K562 (cell line): Measurements from ENCODE around the gene NBPF3. TPM values are rescaled to one million over a fixed set of nuclear protein-coding genes. Genes with fewer than 3 reads are reported as not detected.

Source experiments
- ATF1 ChIP-seq, 2 experiments: fragments of 450-650 bp in 1 of 2; IDR thresholded peaks; 2 replicates each; pipeline ENCODE4 v1.6.1; 2016; ENCODE audit warnings: missing compliant biosample characterization in 1 of 2, missing genetic modification characterization in 1 of 2
- BHLHE40 ChIP-seq: IDR thresholded peaks from 2 replicates; pipeline ENCODE4 v1.6.1; 2011; ENCODE audit warnings: low read length, improper control_type of control experiment
- CBFB ChIP-seq: sonication (generic); formaldehyde crosslinking; IDR thresholded peaks from 2 replicates; pipeline ENCODE4 v1.4.0; 2020; ENCODE audit warnings: mild to moderate bottlenecking, missing genetic modification reagents
- CREM ChIP-seq: IDR thresholded peaks from 2 replicates; pipeline ENCODE4 v1.6.1; 2014; ENCODE audit warnings: antibody characterized with exemption, low read depth
- CTCF ChIP-seq, 3 experiments: IDR thresholded peaks in 2 of 3; conservative IDR thresholded peaks in 1 of 3; 2 replicates each; pipeline ENCODE4 v1.5.1; 2011 to 2012; ENCODE audit warnings: low read length in 3 of 3, mild to moderate bottlenecking in 3 of 3, control low read depth in 2 of 3, improper control_type of control experiment in 1 of 3, inconsistent platforms in 1 of 3, low read depth in 1 of 3, mixed read lengths in 1 of 3, moderate library complexity in 1 of 3; ENCODE audit not compliant: insufficient read depth in 2 of 3
- CXXC5 ChIP-seq: fragments of 250-450 bp; sonication (Bioruptor Pico); IDR thresholded peaks from 2 replicates; pipeline ENCODE4 v1.8.0; 2022; ENCODE audit warnings: inconsistent platforms, mild to moderate bottlenecking, moderate library complexity
- DPF2 ChIP-seq: fragments of 450-650 bp; IDR thresholded peaks from 2 replicates; pipeline ENCODE4 v1.6.1; 2016
- MAX ChIP-seq: sonication (generic); formaldehyde crosslinking; IDR thresholded peaks from 2 replicates; pipeline ENCODE4 v1.9.0; 2022; ENCODE audit warnings: mild to moderate bottlenecking, missing genetic modification reagents
- PCBP1 ChIP-seq: fragments of 200-400 bp; formaldehyde crosslinking; IDR thresholded peaks from 2 replicates; pipeline ENCODE4 v1.6.1; 2018; ENCODE audit warnings: mild to moderate bottlenecking, low read depth, low read length; ENCODE audit not compliant: poor library complexity, severe bottlenecking
- RAD21 ChIP-seq, 2 experiments: fragments of 250-450 bp in 1 of 2; fragments of 450-650 bp in 1 of 2; sonication (Bioruptor Pico) in 1 of 2; formaldehyde crosslinking in 1 of 2; IDR thresholded peaks in 1 of 2; conservative IDR thresholded peaks in 1 of 2; 2 replicates each; pipeline versions ENCODE4 v1.4.0 to v1.8.0; 2020 to 2022; ENCODE audit warnings: mild to moderate bottlenecking in 2 of 2, moderate library complexity in 1 of 2
- SREBF1 ChIP-seq: fragments of 150-350 bp; IDR thresholded peaks from 2 replicates; pipeline ENCODE4 v1.6.1; 2014; ENCODE audit warnings: antibody characterized with exemption, low read depth, low read length, borderline replicate concordance
- STAG1 ChIP-seq: sonication (generic); formaldehyde crosslinking; IDR thresholded peaks from 2 replicates; pipeline ENCODE4 v1.5.0; 2020; ENCODE audit warnings: missing genetic modification reagents, borderline replicate concordance
- ZNF639 ChIP-seq, 2 experiments: fragments of 200-800 bp in 1 of 2; sonication (Bioruptor generic) in 1 of 2; sonication (generic) in 1 of 2; formaldehyde crosslinking in 1 of 2; IDR thresholded peaks in 1 of 2; conservative IDR thresholded peaks in 1 of 2; 2 replicates each; pipeline versions ENCODE4 v1.5.0 to v1.6.1; 2016 to 2020; ENCODE audit warnings: missing compliant biosample characterization in 1 of 2, missing genetic modification characterization in 1 of 2, missing genetic modification reagents in 1 of 2
- ZSCAN32 ChIP-seq: fragments of 450-650 bp; formaldehyde crosslinking; IDR thresholded peaks from 2 replicates; pipeline ENCODE4 v1.4.0; 2020; ENCODE audit warnings: mild to moderate bottlenecking, moderate library complexity
- polyA plus RNA-seq, 8 experiments: library from polyadenylated mRNA; depleted of rRNA in 4 of 8; stranded (reverse) in 5 of 8; unstranded in 3 of 8; fragments of >200 nt; fragmentation: Nextera tagmentation in 2 of 8; fragmentation: Illumina TruSeq in 1 of 8; extraction: Ambion mirVana in 2 of 8; extraction: Trizol in 1 of 8; gene quantifications; 2 replicates each; pipeline versions ENCODE4 v1.2.1 to v1.2.3, GENCODE V29; 2011 to 2014; ENCODE audit warnings: inconsistent platforms in 1 of 8, missing spikeins in 1 of 8
- total RNA-seq, 7 experiments: library from RNA; depleted of rRNA in 6 of 7; stranded (reverse); fragments of >200 nt in 6 of 7; fragmentation: Illumina TruSeq in 2 of 7; extraction: Trizol in 2 of 7; gene quantifications; 2 replicates each; pipeline versions ENCODE4 v1.2.1 to v1.2.3, GENCODE V29; 2011 to 2021; ENCODE audit warnings: low replicate concordance in 1 of 7
- TF ChIP-seq, protein P1 (sequence below): fragments of 450-650 bp; formaldehyde crosslinking; IDR thresholded peaks from 2 replicates; pipeline ENCODE4 v1.4.0; 2022; ENCODE audit warnings: missing genetic modification characterization
- TF ChIP-seq, protein P2 (sequence below): fragments of 250-450 bp; sonication (Bioruptor Pico); IDR thresholded peaks from 2 replicates; pipeline ENCODE4 v1.5.0; 2021; ENCODE audit warnings: mild to moderate bottlenecking, borderline replicate concordance

The NBPF3 gene
- total and polyA plus RNA-seq, 9 of the 15 experiments (the other 6 are each of a cell fraction or from before 2014, with no cell fraction given), result 1.5 to 7.3 (median 5.4) TPM

- TF ChIP-seq MAX (CRISPR knock-in tag) (peak; percentile 55; the same call in 1 of the 2 replicates), ATF1 (CRISPR knock-in tag; IDR thresholded peaks at IDR 0.05) (0 out of 2 replicates have a peak, but pooled peaks have one; percentile 17), ATF1 (tag; IDR thresholded peaks at IDR 0.05) (peak; percentile 63), RAD21 (CRISPR knock-in tag; conservative IDR thresholded peaks at IDR 0.05 in 1 of 2, IDR thresholded peaks at IDR 0.05 in 1 of 2) (peak; percentile 44 to 74), CREM (peak; percentile 85), CXXC5 (CRISPR knock-in tag) (peak; percentile 59; the same call in 1 of the 2 replicates), PCBP1 (no peak), BHLHE40 (peak; percentile 6; the same call in 1 of the 2 replicates), ZSCAN32 (CRISPR knock-in tag) (no peak), DPF2 (peak; percentile 24; the same call in 1 of the 2 replicates), CTCF (IDR thresholded peaks at IDR 0.05 in 2 of 3, conservative IDR thresholded peaks at IDR 0.05 in 1 of 3; ENCODE audit: insufficient read depth in 2 of 3, low read depth in 1 of 3, low read length in 3 of 3) (peak; percentile 64 to 82 (median 75)), SREBF1 (no peak), STAG1 (peak; percentile 33; the same call in 1 of the 2 replicates), ZNF639 (CRISPR knock-in tag; conservative IDR thresholded peaks at IDR 0.05 in 1 of 2, IDR thresholded peaks at IDR 0.05 in 1 of 2) (no peak), CBFB (CRISPR knock-in tag) (peak; percentile 76; the same call in 1 of the 2 replicates)
- TF ChIP-seq, protein P1, sequence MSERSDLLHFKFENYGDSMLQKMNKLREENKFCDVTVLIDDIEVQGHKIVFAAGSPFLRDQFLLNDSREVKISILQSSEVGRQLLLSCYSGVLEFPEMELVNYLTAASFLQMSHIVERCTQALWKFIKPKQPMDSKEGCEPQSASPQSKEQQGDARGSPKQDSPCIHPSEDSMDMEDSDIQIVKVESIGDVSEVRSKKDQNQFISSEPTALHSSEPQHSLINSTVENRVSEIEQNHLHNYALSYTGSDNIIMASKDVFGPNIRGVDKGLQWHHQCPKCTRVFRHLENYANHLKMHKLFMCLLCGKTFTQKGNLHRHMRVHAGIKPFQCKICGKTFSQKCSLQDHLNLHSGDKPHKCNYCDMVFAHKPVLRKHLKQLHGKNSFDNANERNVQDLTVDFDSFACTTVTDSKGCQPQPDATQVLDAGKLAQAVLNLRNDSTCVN (CRISPR knock-in tag), result 0 out of 2 replicates have a peak, but pooled peaks have one; percentile 72
- TF ChIP-seq, protein P2, sequence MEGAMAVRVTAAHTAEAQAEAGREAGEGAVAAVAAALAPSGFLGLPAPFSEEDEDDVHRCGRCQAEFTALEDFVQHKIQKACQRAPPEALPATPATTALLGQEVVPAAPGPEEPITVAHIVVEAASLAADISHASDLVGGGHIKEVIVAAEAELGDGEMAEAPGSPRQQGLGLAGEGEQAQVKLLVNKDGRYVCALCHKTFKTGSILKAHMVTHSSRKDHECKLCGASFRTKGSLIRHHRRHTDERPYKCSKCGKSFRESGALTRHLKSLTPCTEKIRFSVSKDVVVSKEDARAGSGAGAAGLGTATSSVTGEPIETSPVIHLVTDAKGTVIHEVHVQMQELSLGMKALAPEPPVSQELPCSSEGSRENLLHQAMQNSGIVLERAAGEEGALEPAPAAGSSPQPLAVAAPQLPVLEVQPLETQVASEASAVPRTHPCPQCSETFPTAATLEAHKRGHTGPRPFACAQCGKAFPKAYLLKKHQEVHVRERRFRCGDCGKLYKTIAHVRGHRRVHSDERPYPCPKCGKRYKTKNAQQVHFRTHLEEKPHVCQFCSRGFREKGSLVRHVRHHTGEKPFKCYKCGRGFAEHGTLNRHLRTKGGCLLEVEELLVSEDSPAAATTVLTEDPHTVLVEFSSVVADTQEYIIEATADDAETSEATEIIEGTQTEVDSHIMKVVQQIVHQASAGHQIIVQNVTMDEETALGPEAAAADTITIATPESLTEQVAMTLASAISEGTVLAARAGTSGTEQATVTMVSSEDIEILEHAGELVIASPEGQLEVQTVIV (CRISPR knock-in tag), result no peak
Measured at GRCh38 chr1:21508580-21509350, 68.8 kb downstream of the NBPF3 start (continued).
